Uterus (tissue), 2 donors: ENCODE results near the gene PPM1H.

ENCODE experiments used
- CTCF ChIP-seq, 4 experiments: fragments of 200-600 bp in 2 of 4; fragments of 450-650 bp in 2 of 4; sonication (generic) in 2 of 4; IDR thresholded peaks; one replicate each; pipeline ENCODE4 v1.5.1; 2016 to 2019; ENCODE audit warnings: antibody characterized with exemption in 4 of 4, mild to moderate bottlenecking in 2 of 4, moderate library complexity in 1 of 4
- POLR2A ChIP-seq, 2 donors: fragments of 450-650 bp; IDR thresholded peaks; one replicate each; pipeline ENCODE4 v1.6.1; 2016; ENCODE audit warnings: antibody characterized with exemption in 2 of 2, mild to moderate bottlenecking in 1 of 2, moderate library complexity in 1 of 2

- TF ChIP-seq CTCF (IDR thresholded peaks at IDR 0.05) (no peak), POLR2A (IDR thresholded peaks at IDR 0.05) (no peak)
Measured at GRCh38 chr12:62893276-62893675, 41.7 kb downstream of the PPM1H start.
